Ovary (tissue), 3 donors: Measurements from ENCODE around the gene KMT2D.

ENCODE experiments used
- CTCF ChIP-seq, 3 donors: fragments of 450-650 bp in 2 of 3; fragments of 200-600 bp in 1 of 3; IDR thresholded peaks; one replicate each; pipeline versions ENCODE4 v1.5.1 to v1.8.0; 2016 to 2022; ENCODE audit warnings: antibody characterized with exemption in 3 of 3, mild to moderate bottlenecking in 1 of 3
- EP300 ChIP-seq: sonication (generic); formaldehyde crosslinking; IDR thresholded peaks from one replicate; pipeline ENCODE4 v1.6.1; 2017; ENCODE audit warnings: antibody characterized with exemption
- POLR2A ChIP-seq: fragments of 450-650 bp; IDR thresholded peaks from one replicate; pipeline ENCODE4 v1.6.1; 2017; ENCODE audit warnings: antibody characterized with exemption, mild to moderate bottlenecking, moderate library complexity
- donor health status: DM: no; HTN: no; CAD: no.

- TF ChIP-seq CTCF (IDR thresholded peaks at IDR 0.05) (no peak), POLR2A (no peak), EP300 (no peak)
Observed at GRCh38 chr12:49026101-49026500, 34.5 kb downstream of the KMT2D start.
